HEK293 (cell line): Measurements from ENCODE around the gene ARHGAP1.
"Not testable (repeated sequence)": the region's sequence is repeated elsewhere in the genome, so short reads cannot be mapped to it uniquely, and the experiment has no call there.

ENCODE experiments used
- ATF2 ChIP-seq: fragments of 450-650 bp; formaldehyde crosslinking; IDR thresholded peaks from 2 replicates; pipeline ENCODE4 v1.5.1; 2016; ENCODE audit warnings: missing biosample characterization, missing genetic modification characterization, low read depth
- CTCF ChIP-seq: fragments of 450-650 bp; formaldehyde crosslinking; IDR thresholded peaks from 2 replicates; pipeline ENCODE4 v1.5.1; 2016; ENCODE audit warnings: missing biosample characterization, missing genetic modification characterization
- REPIN1 ChIP-seq: fragments of 450-650 bp; formaldehyde crosslinking; IDR thresholded peaks from 2 replicates; pipeline ENCODE4 v1.5.1; 2017; ENCODE audit warnings: missing biosample characterization, missing genetic modification characterization, low read depth
- ZFP37 ChIP-seq: fragments of 450-650 bp; formaldehyde crosslinking; IDR thresholded peaks from 2 replicates; pipeline ENCODE4 v1.5.1; 2016; ENCODE audit warnings: missing biosample characterization, missing genetic modification characterization
- ZNF16 ChIP-seq: fragments of 450-650 bp; formaldehyde crosslinking; IDR thresholded peaks from 2 replicates; pipeline ENCODE4 v1.5.1; 2016; ENCODE audit warnings: low read depth, missing biosample characterization, missing genetic modification characterization
- ZNF175 ChIP-seq: fragments of 450-650 bp; formaldehyde crosslinking; IDR thresholded peaks from 2 replicates; pipeline ENCODE4 v1.5.1; 2016; ENCODE audit warnings: missing biosample characterization, missing genetic modification characterization
- ZNF24 ChIP-seq: fragments of 450-650 bp; formaldehyde crosslinking; IDR thresholded peaks from 2 replicates; pipeline ENCODE4 v1.5.1; 2016; ENCODE audit warnings: missing biosample characterization, missing genetic modification characterization
- ZNF518A ChIP-seq: fragments of 450-650 bp; formaldehyde crosslinking; conservative IDR thresholded peaks from 2 replicates; pipeline ENCODE4 v1.5.1; 2016; ENCODE audit warnings: low read depth, missing biosample characterization, missing genetic modification characterization
- ZNF580 ChIP-seq: fragments of 450-650 bp; formaldehyde crosslinking; IDR thresholded peaks from 2 replicates; pipeline ENCODE4 v1.5.1; 2016; ENCODE audit warnings: missing biosample characterization, missing genetic modification characterization
- ZNF658 ChIP-seq: fragments of 450-650 bp; formaldehyde crosslinking; IDR thresholded peaks from 2 replicates; pipeline ENCODE4; 2016; ENCODE audit warnings: missing biosample characterization, missing genetic modification characterization
- TF ChIP-seq, protein P1 (sequence below): fragments of 450-650 bp; formaldehyde crosslinking; IDR thresholded peaks from 2 replicates; pipeline ENCODE4 v1.5.1; 2016; ENCODE audit warnings: missing biosample characterization, missing genetic modification characterization, borderline replicate concordance

DNA sequence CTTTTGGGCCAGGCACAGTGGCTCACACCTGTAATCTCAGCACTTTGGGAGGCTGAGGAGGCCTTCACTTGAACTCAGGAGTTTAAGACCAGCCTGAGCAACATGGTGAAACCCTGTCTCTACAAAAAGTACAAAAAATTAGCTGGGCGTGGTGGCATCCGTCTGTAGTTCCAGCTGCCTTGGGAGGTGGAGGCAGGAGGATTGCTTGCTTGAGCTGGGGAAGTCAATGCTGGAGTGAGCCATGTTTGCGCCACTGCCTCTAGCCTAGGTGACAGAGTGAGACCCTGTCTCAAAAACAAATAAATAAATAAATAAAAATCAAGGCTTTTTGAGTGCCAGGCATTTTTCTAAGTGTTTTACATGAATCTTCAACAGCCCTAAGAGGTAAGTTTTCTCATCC is 29.9 kb downstream of the ARHGAP1 start:
- not testable (repeated sequence) for TF ChIP-seq CTCF (tag by site-specific recombination); ZNF658 (tag by site-specific recombination); ATF2 (tag by site-specific recombination); REPIN1; ZNF580 (tag by site-specific recombination); ZNF518A; ZFP37; ZNF24 (tag by site-specific recombination); ZNF16 (tag by site-specific recombination); ZNF175 (tag by site-specific recombination)
- TF ChIP-seq, protein P1, sequence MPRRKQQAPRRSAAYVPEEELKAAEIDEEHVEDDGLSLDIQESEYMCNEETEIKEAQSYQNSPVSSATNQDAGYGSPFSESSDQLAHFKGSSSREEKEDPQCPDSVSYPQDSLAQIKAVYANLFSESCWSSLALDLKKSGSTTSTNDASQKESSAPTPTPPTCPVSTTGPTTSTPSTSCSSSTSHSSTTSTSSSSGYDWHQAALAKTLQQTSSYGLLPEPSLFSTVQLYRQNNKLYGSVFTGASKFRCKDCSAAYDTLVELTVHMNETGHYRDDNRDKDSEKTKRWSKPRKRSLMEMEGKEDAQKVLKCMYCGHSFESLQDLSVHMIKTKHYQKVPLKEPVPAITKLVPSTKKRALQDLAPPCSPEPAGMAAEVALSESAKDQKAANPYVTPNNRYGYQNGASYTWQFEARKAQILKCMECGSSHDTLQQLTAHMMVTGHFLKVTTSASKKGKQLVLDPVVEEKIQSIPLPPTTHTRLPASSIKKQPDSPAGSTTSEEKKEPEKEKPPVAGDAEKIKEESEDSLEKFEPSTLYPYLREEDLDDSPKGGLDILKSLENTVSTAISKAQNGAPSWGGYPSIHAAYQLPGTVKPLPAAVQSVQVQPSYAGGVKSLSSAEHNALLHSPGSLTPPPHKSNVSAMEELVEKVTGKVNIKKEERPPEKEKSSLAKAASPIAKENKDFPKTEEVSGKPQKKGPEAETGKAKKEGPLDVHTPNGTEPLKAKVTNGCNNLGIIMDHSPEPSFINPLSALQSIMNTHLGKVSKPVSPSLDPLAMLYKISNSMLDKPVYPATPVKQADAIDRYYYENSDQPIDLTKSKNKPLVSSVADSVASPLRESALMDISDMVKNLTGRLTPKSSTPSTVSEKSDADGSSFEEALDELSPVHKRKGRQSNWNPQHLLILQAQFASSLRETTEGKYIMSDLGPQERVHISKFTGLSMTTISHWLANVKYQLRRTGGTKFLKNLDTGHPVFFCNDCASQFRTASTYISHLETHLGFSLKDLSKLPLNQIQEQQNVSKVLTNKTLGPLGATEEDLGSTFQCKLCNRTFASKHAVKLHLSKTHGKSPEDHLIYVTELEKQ (tag by site-specific recombination): not testable (repeated sequence)
